ENCODE data around the gene SDCCAG8. TPM values are rescaled to one million over a fixed set of nuclear protein-coding genes. Genes with fewer than 3 reads are reported as not detected.

SDCCAG8 gene
- total RNA-seq, 2 experiments from 2014 or later = 18.3 to 21.2 TPM

DNA sequence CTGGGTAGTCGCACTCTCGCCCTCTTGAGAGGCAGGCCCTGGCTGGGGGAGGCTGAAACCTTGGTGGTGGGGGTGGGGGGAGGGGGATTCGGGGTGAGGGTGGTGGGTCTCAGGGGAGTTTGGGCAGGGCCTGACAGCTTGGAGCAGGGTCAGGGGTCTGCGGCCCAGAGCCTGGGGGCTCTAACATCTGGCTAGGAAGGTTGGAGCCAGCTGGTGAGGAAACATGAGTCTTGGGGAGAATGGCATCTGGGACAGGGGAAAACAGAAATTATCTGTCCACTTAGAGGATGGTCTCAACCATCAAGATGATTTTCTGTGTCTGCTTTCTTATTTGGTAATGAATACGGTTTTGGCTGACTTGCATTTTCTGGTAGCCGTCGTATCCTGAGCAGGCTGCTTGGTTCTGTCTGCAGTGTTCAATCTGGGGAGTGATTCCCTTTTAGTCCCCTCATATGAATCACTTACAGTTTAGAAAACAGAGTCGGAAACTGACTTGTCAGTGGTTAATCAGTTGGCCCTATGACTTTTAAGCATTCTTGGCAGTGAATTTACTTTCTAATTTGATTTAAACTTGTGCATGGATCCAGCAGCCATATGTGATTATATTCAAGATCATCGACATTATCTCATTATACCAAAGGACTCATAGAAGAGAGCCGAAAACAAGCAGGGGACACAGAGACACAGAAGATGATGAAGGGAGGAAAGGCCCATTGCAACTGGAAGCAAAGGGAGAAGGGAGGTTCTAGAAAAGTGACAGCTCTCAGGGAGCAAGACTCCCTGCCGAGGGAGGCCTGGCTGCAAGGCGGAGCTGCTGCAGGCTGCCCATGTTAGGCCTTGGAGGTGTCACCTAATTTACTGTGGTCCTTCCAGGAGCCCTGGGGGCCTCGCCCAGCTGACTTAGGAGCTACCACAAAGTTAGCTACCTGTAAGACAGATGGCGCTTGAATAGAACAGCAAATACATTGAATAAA lies 237.6 kb downstream of the SDCCAG8 start:
- H3K36me3 Mint-ChIP-seq (ENCODE audit: low read depth) = peaks cover 15% of the 10 kb centered on the region
- POLR2A ChIA-PET = no interaction called here
- peaks cover 3% of the 10 kb centered on the region for H3K36me3 ChIP-seq (ENCODE audit: insufficient read depth, low read length)
- CTCF ChIA-PET = no interaction called here
- TF ChIP-seq, protein P1, sequence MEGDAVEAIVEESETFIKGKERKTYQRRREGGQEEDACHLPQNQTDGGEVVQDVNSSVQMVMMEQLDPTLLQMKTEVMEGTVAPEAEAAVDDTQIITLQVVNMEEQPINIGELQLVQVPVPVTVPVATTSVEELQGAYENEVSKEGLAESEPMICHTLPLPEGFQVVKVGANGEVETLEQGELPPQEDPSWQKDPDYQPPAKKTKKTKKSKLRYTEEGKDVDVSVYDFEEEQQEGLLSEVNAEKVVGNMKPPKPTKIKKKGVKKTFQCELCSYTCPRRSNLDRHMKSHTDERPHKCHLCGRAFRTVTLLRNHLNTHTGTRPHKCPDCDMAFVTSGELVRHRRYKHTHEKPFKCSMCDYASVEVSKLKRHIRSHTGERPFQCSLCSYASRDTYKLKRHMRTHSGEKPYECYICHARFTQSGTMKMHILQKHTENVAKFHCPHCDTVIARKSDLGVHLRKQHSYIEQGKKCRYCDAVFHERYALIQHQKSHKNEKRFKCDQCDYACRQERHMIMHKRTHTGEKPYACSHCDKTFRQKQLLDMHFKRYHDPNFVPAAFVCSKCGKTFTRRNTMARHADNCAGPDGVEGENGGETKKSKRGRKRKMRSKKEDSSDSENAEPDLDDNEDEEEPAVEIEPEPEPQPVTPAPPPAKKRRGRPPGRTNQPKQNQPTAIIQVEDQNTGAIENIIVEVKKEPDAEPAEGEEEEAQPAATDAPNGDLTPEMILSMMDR (IDR thresholded peaks at IDR 0.05) = no peak
- DNase-seq = no peak
- H3K9me3 ChIP-seq (ENCODE audit: control insufficient read depth in 1 of 2, insufficient read depth in 1 of 2, low read length in 2 of 2) = peaks cover 0 to 16% of the 10 kb centered on the region in 2 experiments
- H3K4me1 Mint-ChIP-seq (ENCODE audit: low read depth) = no peaks in the 10 kb centered on the region
- H3K27ac ChIP-seq (ENCODE audit: low read depth in 1 of 2, low read length in 2 of 2) = no peak overlapping the region
- no peaks in the 10 kb centered on the region for H3K9me3 Mint-ChIP-seq
- H3K4me3 Mint-ChIP-seq = no peak overlapping the region
- no peaks in the 10 kb centered on the region for H3K27me3 Mint-ChIP-seq
- H3K27ac Mint-ChIP-seq = no peak overlapping the region
- H3K4me3 ChIP-seq (ENCODE audit: low read length) = no peak overlapping the region
- H3K4me1 ChIP-seq (ENCODE audit: insufficient read depth, low read length) = peaks cover 6% of the 10 kb centered on the region
- no peak for ATAC-seq (ENCODE audit: poor library complexity)
- H3K27me3 ChIP-seq (ENCODE audit: control insufficient read depth in 1 of 2, insufficient read depth in 2 of 2, low read length in 2 of 2) = no peaks in the 10 kb centered on the region
- intact Hi-C loops (cut with DNase I, micrococcal nuclease) = no loop called here

DNA sequence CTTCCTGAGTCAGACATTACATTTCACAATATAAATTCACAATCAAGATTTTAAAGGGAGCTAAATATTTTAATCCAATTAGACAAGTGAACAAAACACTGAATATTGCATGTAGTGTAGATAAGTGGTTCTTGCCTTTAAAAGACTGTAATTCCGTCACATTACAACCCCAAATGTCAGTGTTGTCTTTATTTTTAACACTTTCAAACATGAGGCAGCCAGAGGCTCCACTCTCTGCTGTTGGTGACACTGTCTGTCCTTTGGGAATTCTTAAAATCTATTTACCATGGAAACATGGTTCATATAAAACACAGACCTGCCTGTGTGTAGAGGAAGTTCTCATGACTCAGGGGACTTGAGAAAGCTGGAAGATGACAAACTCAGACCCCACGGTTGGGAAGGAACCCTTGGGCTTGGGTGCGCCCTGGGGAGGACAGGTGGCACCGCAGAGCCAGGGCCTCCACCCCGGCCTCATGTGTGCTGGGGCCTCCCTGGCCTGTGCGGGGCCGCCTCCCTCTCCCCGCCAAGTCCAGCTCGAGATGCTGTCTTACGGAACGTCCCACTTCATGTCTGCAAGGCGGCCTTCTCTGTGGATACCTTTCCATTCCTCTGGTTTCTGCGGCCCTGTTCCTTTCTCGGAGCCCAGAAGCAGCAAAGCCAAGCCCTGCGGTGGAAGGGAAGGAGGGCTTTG lies 239.0 kb downstream of the SDCCAG8 start:
- Histone ChIP-seq H3K27ac (ENCODE audit: low read depth in 1 of 2, low read length in 2 of 2) (no peak overlapping the region), H3K4me1 (ENCODE audit: insufficient read depth, low read length) (peaks cover 6% of the 10 kb centered on the region), H3K27me3 (ENCODE audit: control insufficient read depth in 1 of 2, insufficient read depth in 2 of 2, low read length in 2 of 2) (no peaks in the 10 kb centered on the region), H3K4me3 (ENCODE audit: low read length) (no peak overlapping the region), H3K36me3 (ENCODE audit: insufficient read depth, low read length) (no peaks in the 10 kb centered on the region), H3K9me3 (ENCODE audit: control insufficient read depth in 1 of 2, insufficient read depth in 1 of 2, low read length in 2 of 2) (peaks cover 0 to 12% of the 10 kb centered on the region in 2 experiments)
- DNase-seq (peak in 1 of 14 experiments; percentile 24), ATAC-seq (ENCODE audit: poor library complexity) (no peak)
- Mint-ChIP-seq H3K9me3 (no peaks in the 10 kb centered on the region), H3K36me3 (ENCODE audit: low read depth) (peaks cover 17% of the 10 kb centered on the region), H3K27me3 (no peaks in the 10 kb centered on the region), H3K4me3 (no peak overlapping the region), H3K4me1 (ENCODE audit: low read depth) (no peaks in the 10 kb centered on the region), H3K27ac (no peak overlapping the region)
- TF ChIP-seq, protein P1 (IDR thresholded peaks at IDR 0.05) = no peak
- ChIA-PET POLR2A (interaction anchor here (1.5 kb wide), 1 partner anchor 12 kb away, joined by 3 read pairs; no protein-coding TSS in a partner anchor), CTCF (no interaction called here)
- intact Hi-C loops (cut with DNase I, micrococcal nuclease) = no loop called here

DNA sequence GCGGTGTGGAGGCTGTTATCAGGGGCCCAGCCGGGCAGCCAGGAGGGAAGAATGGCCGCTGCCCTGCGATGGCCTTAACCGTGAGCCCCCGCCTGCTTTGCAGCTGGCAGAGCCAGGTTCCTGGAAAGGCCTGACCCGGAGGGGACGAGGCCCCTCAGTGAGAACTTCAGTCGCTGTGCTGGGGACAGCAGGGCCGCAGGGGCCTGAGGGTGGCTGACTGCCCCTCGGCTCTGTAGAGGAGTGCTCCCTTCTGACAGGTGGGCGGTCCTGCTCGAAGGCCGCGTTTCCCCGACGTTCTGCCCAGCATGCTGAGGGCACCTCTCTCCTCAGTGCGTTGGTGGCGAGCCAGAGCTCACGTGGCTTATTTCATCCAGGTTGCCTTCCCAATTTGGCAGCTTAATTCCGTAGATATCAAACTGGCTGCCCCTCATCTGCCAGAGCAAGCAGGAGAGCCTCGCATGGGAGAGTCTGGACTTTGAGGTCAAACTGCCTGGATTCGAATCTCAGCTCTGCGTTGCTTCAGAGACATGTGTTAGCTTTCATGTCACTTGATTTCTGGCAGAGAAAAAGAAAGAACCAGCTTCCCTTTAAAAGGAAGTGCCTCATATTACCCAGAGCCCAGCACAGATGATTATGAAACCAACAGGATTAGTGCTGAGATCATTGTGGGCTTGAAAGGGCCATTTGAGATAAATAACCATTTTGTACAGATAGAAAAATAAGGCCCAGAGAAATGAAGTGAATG lies 239.8 kb downstream of the SDCCAG8 start:
- H3K4me3 Mint-ChIP-seq = no peak overlapping the region
- DNase-seq = peak in 2 of 14 experiments; percentile 23 to 26
- intact Hi-C loops (cut with DNase I, micrococcal nuclease) = no loop called here

More for the DNA sequence above, 239.8 kb downstream of the SDCCAG8 start:
- Mint-ChIP-seq H3K36me3 (ENCODE audit: low read depth) (peaks cover 22% of the 10 kb centered on the region), H3K4me1 (ENCODE audit: low read depth) (no peaks in the 10 kb centered on the region), H3K9me3 (no peaks in the 10 kb centered on the region), H3K27me3 (no peaks in the 10 kb centered on the region), H3K27ac (no peak overlapping the region)
- ChIA-PET CTCF (no interaction called here), POLR2A (interaction anchor here (1.5 kb wide), 1 partner anchor 11 kb away, joined by 3 read pairs; no protein-coding TSS in a partner anchor)
- ATAC-seq (ENCODE audit: poor library complexity) = no peak
- Histone ChIP-seq H3K4me3 (ENCODE audit: low read length) (no peak overlapping the region), H3K9me3 (ENCODE audit: control insufficient read depth in 1 of 2, insufficient read depth in 1 of 2, low read length in 2 of 2) (peaks cover 0 to 12% of the 10 kb centered on the region in 2 experiments), H3K4me1 (ENCODE audit: insufficient read depth, low read length) (peaks cover 6% of the 10 kb centered on the region), H3K27ac (ENCODE audit: low read depth in 1 of 2, low read length in 2 of 2) (no peak overlapping the region), H3K27me3 (ENCODE audit: control insufficient read depth in 1 of 2, insufficient read depth in 2 of 2, low read length in 2 of 2) (no peaks in the 10 kb centered on the region), H3K36me3 (ENCODE audit: insufficient read depth, low read length) (no peaks in the 10 kb centered on the region)
- TF ChIP-seq, protein P1 (IDR thresholded peaks at IDR 0.05) = no peak

Data from CD4-positive, alpha-beta T cell (primary cell).